Cerebellar nuclear complex (tissue), 1 donor: Measurements from ENCODE around the gene ABCC3.
"Not testable (repeated sequence)": the region's sequence is repeated elsewhere in the genome, so short reads cannot be mapped to it uniquely, and the experiment has no call there.

Experiments
- DNase-seq, 2 experiments: peaks; one replicate each; lab custom pipeline; 2025; lab: John Stamatoyannopoulos, UW

The ABCC3 gene

GRCh38 chr17:50666316-50666715 lies 31.6 kb downstream of the ABCC3 start:
- no peak for DNase-seq

DNA sequence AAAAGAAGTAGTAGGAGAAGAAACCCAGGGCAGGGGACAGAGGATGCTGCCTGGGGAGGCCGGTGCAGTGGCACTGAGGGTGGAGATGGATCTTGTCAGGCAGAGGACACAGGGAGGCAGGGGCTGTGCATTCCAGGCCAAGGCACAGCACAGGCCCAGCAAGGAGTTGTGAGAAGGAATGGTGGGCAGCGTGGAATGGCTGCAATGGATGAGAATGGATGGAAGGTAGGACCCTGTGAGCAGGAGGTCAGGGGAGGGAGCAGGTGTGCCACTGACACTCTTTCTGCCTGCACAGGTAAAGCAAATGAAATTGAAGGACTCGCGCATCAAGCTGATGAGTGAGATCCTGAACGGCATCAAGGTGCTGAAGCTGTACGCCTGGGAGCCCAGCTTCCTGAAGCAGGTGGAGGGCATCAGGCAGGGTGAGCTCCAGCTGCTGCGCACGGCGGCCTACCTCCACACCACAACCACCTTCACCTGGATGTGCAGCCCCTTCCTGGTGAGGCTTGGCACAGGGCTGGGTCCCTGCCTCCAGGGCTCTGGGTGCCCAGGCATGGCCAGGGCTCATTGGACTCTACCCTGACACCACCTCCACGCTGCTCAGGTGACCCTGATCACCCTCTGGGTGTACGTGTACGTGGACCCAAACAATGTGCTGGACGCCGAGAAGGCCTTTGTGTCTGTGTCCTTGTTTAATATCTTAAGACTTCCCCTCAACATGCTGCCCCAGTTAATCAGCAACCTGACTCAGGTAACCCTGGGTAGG lies 32.8 kb downstream of the ABCC3 start:
- DNase-seq = no peak

- DNase-seq = no peak
Observed at GRCh38 chr17:50668025-50668837, 33.5 kb downstream of the ABCC3 start.

- DNase-seq = no peak
Observed at GRCh38 chr17:50668838-50669581, 34.3 kb downstream of the ABCC3 start.

- DNase-seq = no peak
Observed at GRCh38 chr17:50672071-50672470, 37.4 kb downstream of the ABCC3 start.

DNA sequence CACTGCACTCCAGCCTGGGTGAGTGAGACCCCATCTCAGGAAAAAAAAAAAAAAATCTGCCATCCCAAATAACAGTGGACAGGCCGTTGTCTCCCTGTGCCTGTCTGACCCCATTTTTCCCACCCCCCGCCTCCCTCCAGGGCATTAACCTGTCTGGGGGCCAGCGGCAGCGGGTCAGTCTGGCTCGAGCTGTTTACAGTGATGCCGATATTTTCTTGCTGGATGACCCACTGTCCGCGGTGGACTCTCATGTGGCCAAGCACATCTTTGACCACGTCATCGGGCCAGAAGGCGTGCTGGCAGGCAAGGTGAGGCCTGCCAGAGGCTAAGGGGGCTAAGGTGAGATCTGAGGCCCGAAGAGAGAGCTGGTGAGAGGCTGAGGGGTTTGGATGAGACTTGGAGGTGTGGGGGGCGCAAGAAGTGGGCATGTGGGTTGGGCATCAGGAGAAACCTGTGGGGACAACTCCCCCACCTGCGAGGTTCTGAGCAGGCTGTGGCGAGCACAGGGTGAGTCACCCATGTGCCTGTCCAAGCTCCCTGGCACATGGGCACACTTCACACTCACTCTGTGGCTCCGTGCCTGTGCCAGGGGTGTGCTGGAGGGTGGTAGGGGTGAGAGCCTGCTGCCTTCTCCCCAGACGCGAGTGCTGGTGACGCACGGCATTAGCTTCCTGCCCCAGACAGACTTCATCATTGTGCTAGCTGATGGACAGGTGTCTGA lies 38.3 kb downstream of the ABCC3 start:
- no peak for DNase-seq

GRCh38 chr17:50675190-50675589 lies 40.5 kb downstream of the ABCC3 start:
- DNase-seq = no peak

DNA sequence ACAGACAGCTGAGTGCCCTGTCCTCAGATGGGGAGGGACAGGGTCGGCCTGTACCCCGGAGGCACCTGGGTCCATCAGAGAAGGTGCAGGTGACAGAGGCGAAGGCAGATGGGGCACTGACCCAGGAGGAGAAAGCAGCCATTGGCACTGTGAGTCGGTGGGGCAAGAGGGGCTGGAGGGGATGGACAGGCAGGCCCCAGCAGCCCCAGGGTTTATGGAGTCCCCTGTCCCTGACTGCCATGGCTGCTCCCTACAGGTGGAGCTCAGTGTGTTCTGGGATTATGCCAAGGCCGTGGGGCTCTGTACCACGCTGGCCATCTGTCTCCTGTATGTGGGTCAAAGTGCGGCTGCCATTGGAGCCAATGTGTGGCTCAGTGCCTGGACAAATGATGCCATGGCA lies 40.9 kb downstream of the ABCC3 start:
- DNase-seq = peak; percentile 68 to 92

- DNase-seq = no peak
Observed at GRCh38 chr17:50676065-50676975, 41.6 kb downstream of the ABCC3 start.

GRCh38 chr17:50677851-50678375 lies 43.2 kb downstream of the ABCC3 start:
- no peak for DNase-seq

DNA sequence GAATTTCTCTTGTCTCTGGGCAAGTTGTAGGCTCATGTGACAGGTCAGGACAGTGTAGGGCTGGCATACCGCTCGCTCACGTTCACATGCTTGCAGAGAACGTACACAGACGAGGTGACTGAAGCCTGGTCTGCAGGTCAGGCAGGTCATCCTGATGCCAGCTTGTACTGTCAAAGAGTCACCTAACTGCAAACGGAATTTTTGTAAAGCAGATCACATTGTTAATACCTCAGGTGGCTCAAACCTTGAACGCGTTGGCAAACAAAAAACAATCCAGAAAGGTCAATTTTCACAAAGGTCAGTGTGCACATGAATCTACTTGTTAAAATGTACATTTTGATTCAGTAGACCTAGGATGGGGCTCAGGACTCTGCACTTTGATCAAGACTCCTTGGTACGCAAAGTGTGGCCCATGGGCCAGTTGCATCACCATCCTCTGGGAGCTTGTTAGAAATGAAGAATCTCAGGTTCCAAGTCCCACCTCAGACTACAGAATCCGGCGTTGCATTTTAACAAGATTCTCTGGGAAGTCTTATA lies 44.4 kb downstream of the ABCC3 start:
- DNase-seq = no peak

DNA sequence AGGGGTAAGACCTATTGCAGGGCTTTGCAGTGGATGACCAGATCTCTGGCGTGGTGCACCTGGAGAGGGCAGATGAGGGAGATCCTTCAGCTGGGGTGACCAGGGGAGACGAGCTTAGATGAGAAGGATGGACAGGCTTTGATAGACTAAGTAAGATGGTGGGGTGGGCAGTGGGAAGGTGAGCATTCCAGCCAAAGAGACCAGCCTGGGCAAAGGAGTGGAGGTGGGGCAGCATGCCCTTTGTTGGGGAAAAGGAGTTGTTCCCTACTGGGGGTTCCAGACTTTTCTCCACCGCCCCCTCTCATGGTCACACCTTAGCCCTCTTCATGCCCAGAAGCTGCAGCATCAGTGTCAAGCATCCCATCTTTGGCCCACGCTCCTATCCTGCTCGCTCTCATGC lies 45.4 kb downstream of the ABCC3 start:
- DNase-seq = no peak

GRCh38 chr17:50680543-50681262 lies 46.0 kb downstream of the ABCC3 start:
- DNase-seq = not testable (repeated sequence)

- no peak for DNase-seq
Observed at GRCh38 chr17:50681263-50682200, 46.9 kb downstream of the ABCC3 start.

DNA sequence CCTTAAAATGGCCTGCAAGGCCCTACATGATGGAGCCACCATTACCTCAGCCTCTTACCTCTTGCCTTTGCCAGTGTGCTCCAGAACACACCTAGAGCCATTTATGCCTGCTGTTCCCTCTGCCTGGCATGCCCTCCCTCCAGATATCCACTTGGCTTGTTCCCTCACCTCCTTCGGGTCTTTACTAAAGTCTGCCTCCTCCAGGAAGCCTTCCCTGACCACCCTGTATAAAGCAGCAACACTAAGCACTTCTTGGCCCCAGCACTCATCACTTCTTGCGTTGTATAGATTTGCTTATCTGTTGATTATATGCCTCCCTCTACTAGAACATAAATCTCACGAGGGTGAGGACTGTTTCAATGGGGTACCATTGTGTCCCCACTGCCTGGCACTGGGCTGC lies 47.8 kb downstream of the ABCC3 start:
- DNase-seq = no peak

DNA sequence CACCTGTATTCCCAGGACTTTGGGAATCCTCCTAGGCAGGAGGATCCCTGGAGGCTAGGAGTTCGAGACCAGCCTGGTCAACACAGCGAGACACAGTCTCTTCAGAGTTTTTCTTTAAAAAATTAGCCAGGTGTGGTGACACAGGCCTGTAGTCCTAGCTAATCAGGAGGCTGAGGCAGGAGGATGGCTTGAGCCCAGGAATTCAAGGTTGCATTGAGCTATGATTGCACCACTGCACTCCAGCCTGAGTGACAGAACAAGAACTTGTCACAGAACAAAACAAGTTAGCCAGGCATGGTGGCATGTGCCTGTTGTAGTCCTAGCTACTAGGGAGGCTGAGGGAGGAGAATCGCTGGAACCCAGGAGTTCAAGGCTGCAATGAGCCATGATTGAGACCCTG lies 48.3 kb downstream of the ABCC3 start:
- DNase-seq = no peak

- no peak for DNase-seq
Observed at GRCh38 chr17:50683434-50684287, 49.0 kb downstream of the ABCC3 start.

DNA sequence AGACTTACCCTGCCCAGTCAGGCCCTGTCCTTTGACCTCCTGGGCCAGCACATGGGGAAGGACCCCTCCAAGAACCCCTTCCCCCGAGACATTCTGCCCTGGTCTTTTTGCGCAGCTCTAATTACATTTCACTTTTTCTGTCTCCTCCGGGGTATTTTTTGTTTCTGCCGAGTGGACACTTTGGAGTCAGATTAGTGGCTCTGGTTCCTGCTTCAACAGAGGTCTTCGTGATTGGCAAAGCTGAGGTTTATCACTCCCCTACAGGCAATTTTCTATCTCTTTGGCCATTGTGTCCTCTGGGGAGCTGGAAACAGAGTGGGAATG lies 49.6 kb downstream of the ABCC3 start:
- no peak for DNase-seq
